ENCODE measurements around the gene CASD1. TPM values are rescaled to one million over a fixed set of nuclear protein-coding genes. Genes with fewer than 3 reads are reported as not detected.

CASD1 gene
- polyA plus RNA-seq, 1 donor (not counting 4 experiments of a cell fraction or from before 2014, with no cell fraction given) = 7.1 TPM

DNA sequence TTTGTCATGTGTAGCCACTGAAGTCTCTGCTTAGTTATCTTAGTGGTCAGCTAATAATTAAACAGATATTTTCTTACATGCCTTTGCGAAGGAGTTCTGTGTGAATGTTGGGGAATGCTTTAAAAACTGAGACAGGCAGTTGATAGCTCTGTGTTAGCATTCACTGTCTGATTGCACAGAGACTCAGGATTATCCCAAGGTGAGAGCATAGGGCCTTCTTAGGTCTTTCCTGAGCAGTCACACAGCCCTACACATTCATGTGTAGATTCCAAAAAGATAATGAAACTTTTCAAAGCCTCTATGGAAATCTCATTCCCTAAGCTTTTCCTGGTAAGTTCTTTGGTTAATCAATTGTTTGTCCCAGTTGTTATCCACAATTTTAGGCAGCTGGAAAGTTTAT is 67.7 kb downstream of the CASD1 start:
- Histone ChIP-seq H4K20me1 (ENCODE audit: control insufficient read depth, extremely low read depth, insufficient read depth, low read length) (no peaks in the 10 kb centered on the region), H3K9me1 (ENCODE audit: control insufficient read depth, extremely low read depth, insufficient read depth, low read length) (no peaks in the 10 kb centered on the region), H3K4me1 (ENCODE audit: control insufficient read depth, extremely low read depth, insufficient read depth, low read length) (no peaks in the 10 kb centered on the region), H3K9me3 (ENCODE audit: control insufficient read depth, low read depth, low read length) (no peaks in the 10 kb centered on the region), H3K79me2 (ENCODE audit: control insufficient read depth, insufficient read depth, low read length) (no peaks in the 10 kb centered on the region), H3K36me3 (ENCODE audit: control insufficient read depth in 2 of 2, extremely low read depth in 1 of 2, insufficient read depth in 2 of 2, low read length in 2 of 2) (no peaks in the 10 kb centered on the region), H3K9ac (ENCODE audit: control insufficient read depth, extremely low read depth, insufficient read depth, low read length) (no peak overlapping the region), H2AFZ (ENCODE audit: control insufficient read depth, low read length) (no peak overlapping the region), H3K4me2 (ENCODE audit: control insufficient read depth, extremely low read depth, insufficient read depth, low read depth, low read length) (no peak overlapping the region), H3K27ac (ENCODE audit: control insufficient read depth, insufficient read depth, low read length) (no peak overlapping the region), H3K4me3 (ENCODE audit: control insufficient read depth in 2 of 3, extremely low read depth in 1 of 3, insufficient read depth in 2 of 3, low read depth in 1 of 3, low read length in 3 of 3) (no peak overlapping the region), H3K27me3 (ENCODE audit: control insufficient read depth, extremely low read depth, insufficient read depth, low read length) (no peaks in the 10 kb centered on the region)
- no peak for TF ChIP-seq EZH2 (IDR thresholded peaks at IDR 0.05; ENCODE audit: low read length)
- TF ChIP-seq, protein P1, sequence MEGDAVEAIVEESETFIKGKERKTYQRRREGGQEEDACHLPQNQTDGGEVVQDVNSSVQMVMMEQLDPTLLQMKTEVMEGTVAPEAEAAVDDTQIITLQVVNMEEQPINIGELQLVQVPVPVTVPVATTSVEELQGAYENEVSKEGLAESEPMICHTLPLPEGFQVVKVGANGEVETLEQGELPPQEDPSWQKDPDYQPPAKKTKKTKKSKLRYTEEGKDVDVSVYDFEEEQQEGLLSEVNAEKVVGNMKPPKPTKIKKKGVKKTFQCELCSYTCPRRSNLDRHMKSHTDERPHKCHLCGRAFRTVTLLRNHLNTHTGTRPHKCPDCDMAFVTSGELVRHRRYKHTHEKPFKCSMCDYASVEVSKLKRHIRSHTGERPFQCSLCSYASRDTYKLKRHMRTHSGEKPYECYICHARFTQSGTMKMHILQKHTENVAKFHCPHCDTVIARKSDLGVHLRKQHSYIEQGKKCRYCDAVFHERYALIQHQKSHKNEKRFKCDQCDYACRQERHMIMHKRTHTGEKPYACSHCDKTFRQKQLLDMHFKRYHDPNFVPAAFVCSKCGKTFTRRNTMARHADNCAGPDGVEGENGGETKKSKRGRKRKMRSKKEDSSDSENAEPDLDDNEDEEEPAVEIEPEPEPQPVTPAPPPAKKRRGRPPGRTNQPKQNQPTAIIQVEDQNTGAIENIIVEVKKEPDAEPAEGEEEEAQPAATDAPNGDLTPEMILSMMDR (optimal IDR thresholded peaks at IDR 0.05 in 1 of 3, IDR thresholded peaks at IDR 0.05 in 1 of 3, conservative IDR thresholded peaks at IDR 0.05 in 1 of 3; ENCODE audit: extremely low read depth in 1 of 3, insufficient read depth in 2 of 3, low read length in 3 of 3) = no peak
- DNase-seq (ENCODE audit: low read depth, low spot score) (no peak), FAIRE-seq (no peak)
- dilution Hi-C loops (cut with MboI; ENCODE audit: extremely low pct_ligation_motif_present, low sequenced_read_pairs) = no loop called here

DNA sequence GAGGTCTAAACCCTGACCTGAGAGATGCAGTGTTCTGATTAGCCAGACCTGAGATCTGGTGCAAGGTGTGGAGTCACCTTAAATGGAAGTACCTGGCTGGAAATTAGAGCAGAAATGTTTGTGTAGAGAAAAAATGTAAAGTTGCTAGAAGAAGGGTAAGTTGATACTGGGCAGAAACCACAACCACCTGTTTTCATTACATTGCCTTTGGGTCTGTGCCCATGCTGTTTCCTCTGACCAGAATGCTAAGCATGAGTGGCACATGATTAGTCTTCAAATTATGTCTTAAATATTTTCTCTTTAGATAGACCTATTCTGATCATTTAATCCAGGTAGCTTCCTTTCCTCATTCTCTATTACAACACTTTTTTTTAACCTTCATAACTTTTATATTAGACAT is 69.0 kb downstream of the CASD1 start:
- no peaks in the 10 kb centered on the region for H3K9me1 ChIP-seq (ENCODE audit: control insufficient read depth, extremely low read depth, insufficient read depth, low read length)
- H3K36me3 ChIP-seq (ENCODE audit: control insufficient read depth in 2 of 2, extremely low read depth in 1 of 2, insufficient read depth in 2 of 2, low read length in 2 of 2) = no peaks in the 10 kb centered on the region
- H3K9ac ChIP-seq (ENCODE audit: control insufficient read depth, extremely low read depth, insufficient read depth, low read length) = no peak overlapping the region
- no peaks in the 10 kb centered on the region for H3K9me3 ChIP-seq (ENCODE audit: control insufficient read depth, low read depth, low read length)
- no peak for DNase-seq (ENCODE audit: low read depth, low spot score)
- dilution Hi-C loops (cut with MboI; ENCODE audit: extremely low pct_ligation_motif_present, low sequenced_read_pairs) = no loop called here
- H3K27ac ChIP-seq (ENCODE audit: control insufficient read depth, insufficient read depth, low read length) = no peak overlapping the region
- no peak for TF ChIP-seq EZH2 (IDR thresholded peaks at IDR 0.05; ENCODE audit: low read length)
- TF ChIP-seq, protein P1 (optimal IDR thresholded peaks at IDR 0.05 in 1 of 3, IDR thresholded peaks at IDR 0.05 in 1 of 3, conservative IDR thresholded peaks at IDR 0.05 in 1 of 3; ENCODE audit: extremely low read depth in 1 of 3, insufficient read depth in 2 of 3, low read length in 3 of 3) = no peak
- no peak overlapping the region for H3K4me2 ChIP-seq (ENCODE audit: control insufficient read depth, extremely low read depth, insufficient read depth, low read depth, low read length)
- no peaks in the 10 kb centered on the region for H3K4me1 ChIP-seq (ENCODE audit: control insufficient read depth, extremely low read depth, insufficient read depth, low read length)
- FAIRE-seq = no peak
- H3K4me3 ChIP-seq (ENCODE audit: control insufficient read depth in 2 of 3, extremely low read depth in 1 of 3, insufficient read depth in 2 of 3, low read depth in 1 of 3, low read length in 3 of 3) = no peak overlapping the region
- no peak overlapping the region for H2AFZ ChIP-seq (ENCODE audit: control insufficient read depth, low read length)
- H4K20me1 ChIP-seq (ENCODE audit: control insufficient read depth, extremely low read depth, insufficient read depth, low read length) = no peaks in the 10 kb centered on the region
- no peaks in the 10 kb centered on the region for H3K79me2 ChIP-seq (ENCODE audit: control insufficient read depth, insufficient read depth, low read length)
- H3K27me3 ChIP-seq (ENCODE audit: control insufficient read depth, extremely low read depth, insufficient read depth, low read length) = no peaks in the 10 kb centered on the region

Data from keratinocyte (primary cell).